ENCODE results near the gene RMND1. TPM values are rescaled to one million over a fixed set of nuclear protein-coding genes. Genes with fewer than 3 reads are reported as not detected.

Gene RMND1
- total RNA-seq, 5 donors from 2014 or later (not counting 1 experiment from before 2014, with no cell fraction given) = 8.0 to 15.6 (median 12.8) TPM

- ATAC-seq (replicated peaks in 1 of 4) = peak in 2 of 4 experiments; percentile 34 to 42
- Mint-ChIP-seq H3K27ac (peak overlapping the region; percentile 81 to 89), H3K9me3 (no peaks in the 10 kb centered on the region), H3K27me3 (no peaks in the 10 kb centered on the region), H3K4me3 (peak overlapping the region; percentile 58 to 60 (median 60)), H3K36me3 (peaks cover 29% of the 10 kb centered on the region), H3K4me1 (peaks cover 70 to 77% (median 73%) of the 10 kb centered on the region in 3 donors)
- ChIA-PET POLR2A (interaction anchor here (0.6 to 2.1 kb wide), 6 partner anchors 16 to 78 kb away, joined by 3 to 28 read pairs (median 9); a partner anchor contains a TSS), CTCF (interaction anchor here (0.6 to 1.4 kb wide), 6 partner anchors 15 to 105 kb away, joined by 3 to 12 read pairs (median 4); no protein-coding TSS in a partner anchor)
- no peaks in the 10 kb centered on the region for H3K27me3 ChIP-seq (replicated peaks in 1 of 2; ENCODE audit: control insufficient read depth in 2 of 2, extremely low read depth in 1 of 2, insufficient read depth in 2 of 2, low read length in 1 of 2)
- no peaks in the 10 kb centered on the region for H3K9me3 ChIP-seq
- no CpG with 5 or more reads among the region's 5 CpGs for WGBS (ENCODE audit: insufficient coverage)
- H3K27ac ChIP-seq (ENCODE audit: low read length) = peak overlapping the region; percentile 73
- peak overlapping the region; percentile 4 for H3K4me3 ChIP-seq (ENCODE audit: control insufficient read depth in 1 of 2, extremely low read depth in 1 of 2, low read length in 1 of 2)
- peak in 3 of 35 experiments; percentile 4 to 52 (median 18) for DNase-seq
- peaks cover 0 to 20% of the 10 kb centered on the region in 2 donors for H3K36me3 ChIP-seq (ENCODE audit: control insufficient read depth in 2 of 2, extremely low read depth in 1 of 2, insufficient read depth in 1 of 2, low read length in 1 of 2)
- peaks cover 41 to 55% of the 10 kb centered on the region in 2 experiments for H3K4me1 ChIP-seq (ENCODE audit: control insufficient read depth in 1 of 2, extremely low read depth in 1 of 2, insufficient read depth in 2 of 2, low read length in 2 of 2)
These were observed 77.8 kb downstream of the RMND1 start for GRCh38 chr6:151374036-151374683.

GRCh38 chr6:151372164-151372563, 79.8 kb downstream of the RMND1 start:
- no peaks in the 10 kb centered on the region for H3K27me3 Mint-ChIP-seq
- ChIA-PET POLR2A (interaction anchor here in 1 of 2 donors (0.6 kb wide), 1 partner anchor 9 kb away, joined by 3 read pairs; no protein-coding TSS in a partner anchor), CTCF (interaction anchor here in 1 of 2 donors (1.1 kb wide), 1 partner anchor 79 kb away, joined by 8 read pairs; no protein-coding TSS in a partner anchor)
- peaks cover 57 to 61% (median 58%) of the 10 kb centered on the region in 3 donors for H3K4me1 Mint-ChIP-seq
- H3K27me3 ChIP-seq (replicated peaks in 1 of 2; ENCODE audit: control insufficient read depth in 2 of 2, extremely low read depth in 1 of 2, insufficient read depth in 2 of 2, low read length in 1 of 2) = no peaks in the 10 kb centered on the region
- peak overlapping the region; percentile 16 for H3K27ac ChIP-seq (ENCODE audit: low read length)
- peak in 2 of 4 experiments; percentile 14 to 30 for ATAC-seq (replicated peaks in 1 of 4)
- no peak overlapping the region for H3K4me3 ChIP-seq (ENCODE audit: control insufficient read depth in 1 of 2, extremely low read depth in 1 of 2, low read length in 1 of 2)
- H3K36me3 ChIP-seq (ENCODE audit: control insufficient read depth in 2 of 2, extremely low read depth in 1 of 2, insufficient read depth in 1 of 2, low read length in 1 of 2) = peaks cover 0 to 26% of the 10 kb centered on the region in 2 donors
- no peaks in the 10 kb centered on the region for H3K9me3 ChIP-seq
- H3K4me1 ChIP-seq (ENCODE audit: control insufficient read depth in 1 of 2, extremely low read depth in 1 of 2, insufficient read depth in 2 of 2, low read length in 2 of 2) = peaks cover 32 to 46% of the 10 kb centered on the region in 2 experiments
- 6% methylated on average over 5 of the region's 5 CpGs for WGBS (ENCODE audit: insufficient coverage)
- H3K4me3 Mint-ChIP-seq = peak overlapping the region; percentile 5 to 60 (median 52)
- H3K27ac Mint-ChIP-seq = peak overlapping the region; percentile 80 to 90
- H3K36me3 Mint-ChIP-seq = peaks cover 29% of the 10 kb centered on the region
- peak in 1 of 35 experiments; percentile 22 for DNase-seq
- H3K9me3 Mint-ChIP-seq = no peaks in the 10 kb centered on the region

GRCh38 chr6:151370509-151371078, 81.3 kb downstream of the RMND1 start:
- POLR2A ChIA-PET = interaction anchor here in 1 of 2 donors (0.5 kb wide), 1 partner anchor 12 kb away, joined by 4 read pairs; no protein-coding TSS in a partner anchor
- H3K27ac ChIP-seq (ENCODE audit: low read length) = no peak overlapping the region

GRCh38 chr6:151365233-151365632, 86.7 kb downstream of the RMND1 start:
- no peak overlapping the region for H3K27ac Mint-ChIP-seq
- POLR2A ChIA-PET = no interaction called here

More at GRCh38 chr6:151370509-151371078, 81.3 kb downstream of the RMND1 start:
- H3K4me3 Mint-ChIP-seq = peak overlapping the region in 1 of 3 donors; percentile 60
- no peaks in the 10 kb centered on the region for H3K27me3 Mint-ChIP-seq
- H3K27me3 ChIP-seq (replicated peaks in 1 of 2; ENCODE audit: control insufficient read depth in 2 of 2, extremely low read depth in 1 of 2, insufficient read depth in 2 of 2, low read length in 1 of 2) = no peaks in the 10 kb centered on the region
- no peaks in the 10 kb centered on the region for H3K9me3 Mint-ChIP-seq
- DNase-seq (no peak), ATAC-seq (replicated peaks in 1 of 4) (no peak)
- H3K4me1 ChIP-seq (ENCODE audit: control insufficient read depth in 1 of 2, extremely low read depth in 1 of 2, insufficient read depth in 2 of 2, low read length in 2 of 2) = peaks cover 22 to 40% of the 10 kb centered on the region in 2 experiments
- H3K9me3 ChIP-seq = no peaks in the 10 kb centered on the region
- peaks cover 42 to 47% (median 43%) of the 10 kb centered on the region in 3 donors for H3K4me1 Mint-ChIP-seq
- H3K36me3 ChIP-seq (ENCODE audit: control insufficient read depth in 2 of 2, extremely low read depth in 1 of 2, insufficient read depth in 1 of 2, low read length in 1 of 2) = peaks cover 9 to 39% of the 10 kb centered on the region in 2 donors
- H3K36me3 Mint-ChIP-seq = peaks cover 41% of the 10 kb centered on the region
- CTCF ChIA-PET = no interaction called here
- no peak overlapping the region for H3K4me3 ChIP-seq (ENCODE audit: control insufficient read depth in 1 of 2, extremely low read depth in 1 of 2, low read length in 1 of 2)
- 100% methylated on average over 4 of the region's 6 CpGs for WGBS (ENCODE audit: insufficient coverage)
- H3K27ac Mint-ChIP-seq = no peak overlapping the region

GRCh38 chr6:151359486-151359885, 92.4 kb downstream of the RMND1 start:
- 98% methylated on average over 5 of the region's 5 CpGs for WGBS (ENCODE audit: insufficient coverage)
- H3K4me1 ChIP-seq (ENCODE audit: control insufficient read depth in 1 of 2, extremely low read depth in 1 of 2, insufficient read depth in 2 of 2, low read length in 2 of 2) = peaks cover 0 to 4% of the 10 kb centered on the region in 2 experiments
- DNase-seq (no peak), ATAC-seq (replicated peaks in 1 of 4) (no peak)
- H3K27me3 ChIP-seq (replicated peaks in 1 of 2; ENCODE audit: control insufficient read depth in 2 of 2, extremely low read depth in 1 of 2, insufficient read depth in 2 of 2, low read length in 1 of 2) = no peaks in the 10 kb centered on the region
- ChIA-PET POLR2A (interaction anchor here in 1 of 2 donors (0.7 kb wide), 1 partner anchor 318 kb away, joined by 13 read pairs; no protein-coding TSS in a partner anchor), CTCF (interaction anchor here in 1 of 2 donors (0.7 kb wide), 1 partner anchor 36 kb away, joined by 4 read pairs; no protein-coding TSS in a partner anchor)
- peaks cover 5 to 30% of the 10 kb centered on the region in 2 donors for H3K36me3 ChIP-seq (ENCODE audit: control insufficient read depth in 2 of 2, extremely low read depth in 1 of 2, insufficient read depth in 1 of 2, low read length in 1 of 2)
- no peaks in the 10 kb centered on the region for H3K9me3 ChIP-seq
- H3K27ac ChIP-seq (ENCODE audit: low read length) = no peak overlapping the region
- no peak overlapping the region for H3K4me3 ChIP-seq (ENCODE audit: control insufficient read depth in 1 of 2, extremely low read depth in 1 of 2, low read length in 1 of 2)
- no peak overlapping the region for H3K27ac Mint-ChIP-seq
- H3K36me3 Mint-ChIP-seq = peaks cover 36% of the 10 kb centered on the region
- H3K27me3 Mint-ChIP-seq = no peaks in the 10 kb centered on the region
- no peaks in the 10 kb centered on the region for H3K9me3 Mint-ChIP-seq
- H3K4me3 Mint-ChIP-seq = no peak overlapping the region
- peaks cover 10 to 14% (median 12%) of the 10 kb centered on the region in 3 donors for H3K4me1 Mint-ChIP-seq

More at GRCh38 chr6:151365233-151365632, 86.7 kb downstream of the RMND1 start:
- CTCF ChIA-PET = no interaction called here
- H3K27me3 ChIP-seq (replicated peaks in 1 of 2; ENCODE audit: control insufficient read depth in 2 of 2, extremely low read depth in 1 of 2, insufficient read depth in 2 of 2, low read length in 1 of 2) = no peaks in the 10 kb centered on the region
- no peaks in the 10 kb centered on the region for H3K9me3 ChIP-seq
- Mint-ChIP-seq H3K4me3 (no peak overlapping the region), H3K4me1 (no peaks in the 10 kb centered on the region), H3K9me3 (no peaks in the 10 kb centered on the region), H3K36me3 (peaks cover 57% of the 10 kb centered on the region), H3K27me3 (no peaks in the 10 kb centered on the region)
- ATAC-seq (replicated peaks in 1 of 4) (no peak), DNase-seq (no peak)
- no peak overlapping the region for H3K27ac ChIP-seq (ENCODE audit: low read length)
- peaks cover 18 to 64% of the 10 kb centered on the region in 2 donors for H3K36me3 ChIP-seq (ENCODE audit: control insufficient read depth in 2 of 2, extremely low read depth in 1 of 2, insufficient read depth in 1 of 2, low read length in 1 of 2)
- no peak overlapping the region for H3K4me3 ChIP-seq (ENCODE audit: control insufficient read depth in 1 of 2, extremely low read depth in 1 of 2, low read length in 1 of 2)
- H3K4me1 ChIP-seq (ENCODE audit: control insufficient read depth in 1 of 2, extremely low read depth in 1 of 2, insufficient read depth in 2 of 2, low read length in 2 of 2) = no peaks in the 10 kb centered on the region
- 98% methylated on average over 5 of the region's 6 CpGs for WGBS (ENCODE audit: insufficient coverage)

GRCh38 chr6:151358475-151358874, 93.5 kb downstream of the RMND1 start:
- peaks cover 10 to 14% (median 12%) of the 10 kb centered on the region in 3 donors for H3K4me1 Mint-ChIP-seq
- no peak overlapping the region for H3K27ac ChIP-seq (ENCODE audit: low read length)
- DNase-seq = no peak
- no CpG with 5 or more reads among the region's 3 CpGs for WGBS (ENCODE audit: insufficient coverage)
- no peaks in the 10 kb centered on the region for H3K27me3 Mint-ChIP-seq
- peaks cover 0 to 4% of the 10 kb centered on the region in 2 experiments for H3K4me1 ChIP-seq (ENCODE audit: control insufficient read depth in 1 of 2, extremely low read depth in 1 of 2, insufficient read depth in 2 of 2, low read length in 2 of 2)
- H3K4me3 ChIP-seq (ENCODE audit: control insufficient read depth in 1 of 2, extremely low read depth in 1 of 2, low read length in 1 of 2) = no peak overlapping the region
- peaks cover 5 to 23% of the 10 kb centered on the region in 2 donors for H3K36me3 ChIP-seq (ENCODE audit: control insufficient read depth in 2 of 2, extremely low read depth in 1 of 2, insufficient read depth in 1 of 2, low read length in 1 of 2)
- H3K36me3 Mint-ChIP-seq = peaks cover 29% of the 10 kb centered on the region
- H3K27ac Mint-ChIP-seq = no peak overlapping the region
- ATAC-seq (replicated peaks in 1 of 4) = no peak
- H3K27me3 ChIP-seq (replicated peaks in 1 of 2; ENCODE audit: control insufficient read depth in 2 of 2, extremely low read depth in 1 of 2, insufficient read depth in 2 of 2, low read length in 1 of 2) = no peaks in the 10 kb centered on the region
- H3K4me3 Mint-ChIP-seq = no peak overlapping the region
- no peaks in the 10 kb centered on the region for H3K9me3 Mint-ChIP-seq
- no peaks in the 10 kb centered on the region for H3K9me3 ChIP-seq
- ChIA-PET CTCF (no interaction called here), POLR2A (interaction anchor here in 1 of 2 donors (0.6 kb wide), 1 partner anchor 41 kb away, joined by 3 read pairs; no protein-coding TSS in a partner anchor)

All from T-cell (primary cell).